Activated gamma-delta T cell treated with anti-CD3 and anti-CD28 coated beads, Interleukin-2, amount 50 U/mL, for 16 hours (primary cell): ENCODE measurements around the gene HACL1.
A peak's percentile ranks its signal among the peaks of the same experiment; 100 is the strongest.

Experiments used
- DNase-seq: peaks from one replicate; pipeline ENCODE4 v3.0.0-alpha.2; 2020; ENCODE audit warnings: low read depth

HACL1 gene

DNA sequence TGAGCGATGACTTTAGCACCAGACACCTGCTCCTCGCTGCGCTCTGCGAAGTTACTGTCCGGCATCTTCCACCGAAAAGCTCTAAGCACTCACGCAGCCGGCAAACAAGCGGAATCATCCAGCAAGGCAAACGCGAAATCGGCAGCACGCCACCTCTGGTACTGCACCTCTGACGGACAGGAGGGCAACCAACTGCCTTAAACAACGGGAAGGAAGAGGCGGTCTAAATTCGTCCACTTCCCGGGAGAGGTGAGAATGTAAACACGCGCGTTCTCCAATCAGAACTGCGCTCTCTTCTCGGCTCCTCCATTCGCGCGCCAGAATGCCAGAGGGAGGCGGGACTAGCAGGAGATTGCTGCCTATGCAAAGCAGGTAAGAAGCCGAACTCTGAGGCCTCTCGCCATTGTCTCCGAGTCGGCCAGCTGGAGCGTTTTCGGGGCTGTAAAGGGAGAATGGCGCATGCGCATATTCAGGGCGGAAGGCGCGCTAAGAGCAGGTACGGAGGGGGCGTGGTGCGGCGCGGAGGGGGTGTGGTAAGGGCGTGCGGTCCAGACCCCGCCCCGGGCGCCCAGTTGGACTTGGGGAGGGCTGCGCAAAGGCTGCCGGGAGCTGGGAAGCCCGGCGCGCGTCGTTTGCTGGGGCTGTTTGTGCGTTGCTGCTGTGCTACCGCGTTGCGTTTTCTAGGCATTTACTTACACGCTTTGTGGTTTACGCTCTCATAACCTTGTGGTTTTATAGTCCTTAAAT, at the start of gene HACL1, which contains the start of gene BTD:
HACL1 (minus strand) TSS at position 171 of the 747 bp plus-strand sequence; CDS start at position 65, 106 bp downstream.
BTD (plus strand) TSS at position 347 of the 747 bp plus-strand sequence. CDS start 33,695 bp downstream, outside the sequence.
- DNase-seq = peak; percentile 99

DNA sequence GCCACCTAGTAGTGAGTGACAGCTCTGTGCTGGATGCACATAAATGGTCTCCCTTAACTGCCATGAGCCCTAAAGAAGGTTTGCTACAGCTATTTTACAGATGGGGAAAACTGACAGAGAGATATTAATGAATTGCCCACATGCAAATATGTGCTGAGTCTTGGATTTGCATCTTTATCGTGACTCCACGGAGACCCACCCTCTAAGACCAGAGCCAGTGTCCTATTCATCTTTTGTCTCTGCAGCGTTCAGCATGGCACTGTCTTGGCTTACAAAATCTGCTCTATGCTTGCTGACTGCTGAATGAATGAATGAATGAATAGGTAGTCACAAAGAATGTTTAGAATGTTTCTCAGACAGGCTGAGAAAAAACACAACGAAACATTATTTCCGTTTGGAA, 48.5 kb upstream of the HACL1 start:
- no peak for DNase-seq

DNA sequence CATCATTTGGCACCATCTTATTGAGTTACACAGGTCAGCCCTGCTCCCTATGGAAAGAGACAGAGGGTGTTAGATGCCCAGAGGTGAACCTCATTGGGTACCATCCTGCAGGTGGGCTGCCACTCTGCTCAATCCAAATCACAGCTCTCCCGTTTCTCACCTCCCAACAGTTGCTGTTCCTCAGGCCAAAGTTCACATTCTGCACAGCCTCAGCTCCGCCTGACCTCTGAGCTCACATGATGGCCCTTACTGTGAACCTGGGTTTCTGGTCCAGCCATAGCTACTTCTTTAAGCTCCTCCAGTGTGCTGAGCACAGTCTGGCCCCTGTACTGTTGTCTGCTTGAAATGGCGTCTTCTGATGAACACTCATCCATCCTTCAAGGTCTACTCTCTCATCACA, 48.0 kb upstream of the HACL1 start:
- no peak for DNase-seq

DNA sequence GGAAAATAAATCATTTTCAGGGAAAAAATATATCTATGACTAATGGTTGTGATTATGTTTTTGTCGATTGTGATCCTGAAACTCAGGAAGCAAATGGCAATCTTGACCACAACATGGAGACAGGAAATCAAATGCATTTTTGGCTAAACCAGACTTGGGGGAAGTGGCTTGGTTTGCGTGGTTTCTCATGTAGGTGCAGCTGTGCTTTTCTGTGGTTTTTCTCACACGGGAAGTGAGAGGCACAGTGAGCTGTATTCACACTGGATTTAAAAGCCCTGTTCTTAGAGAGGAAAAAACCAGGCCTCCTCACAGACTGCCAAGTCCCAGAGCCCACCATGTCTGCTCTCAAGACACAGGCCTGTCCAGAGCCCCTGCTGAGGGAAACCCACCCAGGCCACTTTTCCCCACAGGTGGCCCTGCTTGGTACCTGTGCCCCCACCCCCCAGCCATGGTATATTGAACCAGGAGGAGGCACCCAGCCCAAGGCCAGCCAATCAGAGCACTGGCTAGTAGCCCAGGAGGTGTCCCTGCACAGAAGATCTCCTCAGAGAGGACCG, 46.3 kb upstream of the HACL1 start:
- DNase-seq = peak; percentile 37

DNA sequence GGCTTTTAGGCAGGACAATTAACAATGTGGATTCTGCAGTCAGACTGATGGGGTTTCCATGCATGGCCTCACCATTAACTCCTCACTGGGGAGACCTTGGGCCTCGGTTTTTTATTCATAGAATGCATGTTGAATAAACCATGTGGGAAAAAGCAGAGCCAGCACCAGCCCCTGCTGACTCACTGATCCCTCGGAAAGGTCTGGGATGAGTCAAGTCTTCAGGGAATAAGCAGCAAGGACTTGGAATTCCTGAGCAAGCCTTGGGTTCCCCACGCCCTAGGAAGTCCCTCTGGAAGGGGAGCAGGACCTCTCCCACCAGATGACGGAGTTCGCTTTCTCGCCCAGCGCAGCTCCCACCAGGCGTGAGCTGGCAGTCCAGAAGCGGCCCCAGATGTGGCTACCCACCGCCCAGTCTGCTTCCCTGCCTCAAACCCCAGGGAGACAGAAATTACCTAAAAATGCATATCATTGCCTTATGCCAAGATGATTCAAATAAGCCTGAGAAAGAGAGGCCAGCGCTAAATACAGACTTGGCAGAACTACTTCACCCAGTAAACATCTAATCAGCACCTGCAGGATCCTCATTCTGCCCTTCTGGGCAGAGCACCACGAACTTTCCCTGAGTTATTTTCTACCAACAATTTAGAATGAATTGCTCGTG, 45.6 kb upstream of the HACL1 start:
- DNase-seq = no peak

DNA sequence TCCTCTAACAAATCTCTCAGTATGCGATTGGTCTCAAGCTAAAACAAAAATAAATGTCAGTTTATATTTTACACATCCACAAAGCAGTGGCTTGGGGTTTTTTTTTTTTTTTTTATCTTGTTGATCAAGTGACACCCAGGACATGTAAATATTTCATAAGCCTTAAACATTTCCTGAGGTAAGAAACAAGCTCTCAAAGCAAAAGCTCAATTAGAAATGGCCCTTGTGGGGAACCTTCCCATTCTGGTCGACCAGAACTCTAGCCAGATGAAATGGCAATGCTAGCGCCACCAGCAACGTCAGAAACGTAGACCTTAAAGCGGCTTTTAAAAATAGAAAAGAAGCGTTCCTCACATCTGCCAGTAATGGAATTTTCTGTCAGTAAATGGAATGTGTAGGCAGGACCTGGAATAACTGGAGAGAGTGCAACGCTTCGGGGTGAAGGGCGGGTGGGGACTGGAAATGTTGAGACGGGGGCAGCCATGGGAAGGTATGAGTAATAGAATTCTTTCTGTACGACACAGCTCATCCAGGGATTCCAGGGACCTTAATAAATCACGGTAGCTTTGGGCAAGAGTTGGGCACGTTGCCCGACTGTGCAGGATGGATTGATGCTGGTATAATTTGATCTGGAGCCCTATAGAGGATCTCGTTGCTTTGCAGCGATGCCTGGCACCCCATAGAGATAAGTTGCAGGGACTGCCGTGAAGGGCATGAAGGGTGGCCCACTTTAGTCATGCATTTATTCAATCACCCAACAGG, 44.6 kb upstream of the HACL1 start:
- DNase-seq = no peak

DNA sequence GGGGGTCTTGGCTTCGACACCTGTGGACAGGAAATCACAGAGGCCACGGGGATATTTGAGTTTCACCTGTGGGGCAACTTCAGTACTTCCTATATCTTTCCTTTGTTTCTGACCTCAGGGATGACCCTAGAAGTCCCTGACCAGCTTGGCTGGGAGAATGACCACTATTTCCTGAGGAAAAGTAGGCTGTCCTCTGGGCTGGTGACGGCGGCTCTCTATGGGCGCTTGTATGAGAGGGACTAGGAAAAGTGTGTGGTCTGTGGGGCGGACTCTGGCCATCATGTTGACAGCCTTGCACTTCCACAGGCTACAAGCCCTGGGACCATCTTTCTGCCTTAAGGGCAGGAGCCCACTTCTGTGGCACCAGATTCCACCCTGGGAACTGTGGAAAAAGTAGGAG, 43.9 kb upstream of the HACL1 start:
- no peak for DNase-seq

DNA sequence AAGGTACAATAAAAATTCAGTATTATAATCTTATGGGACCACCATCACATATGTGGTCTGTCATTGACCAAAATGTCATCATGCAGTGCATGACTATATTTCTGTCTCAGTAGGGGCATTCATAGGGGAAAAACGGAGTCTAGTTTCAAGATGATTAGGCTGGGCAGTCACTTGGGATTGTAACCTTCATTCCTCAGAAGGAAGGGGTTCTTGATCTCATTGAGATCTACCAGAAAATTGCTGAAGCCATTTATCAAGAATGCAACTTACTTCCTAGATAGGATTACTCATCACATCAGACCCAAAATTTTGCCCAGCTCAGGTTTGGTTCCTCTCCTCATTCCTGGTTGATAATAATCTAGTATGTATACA, 37.5 kb upstream of the HACL1 start:
- no peak for DNase-seq

DNA sequence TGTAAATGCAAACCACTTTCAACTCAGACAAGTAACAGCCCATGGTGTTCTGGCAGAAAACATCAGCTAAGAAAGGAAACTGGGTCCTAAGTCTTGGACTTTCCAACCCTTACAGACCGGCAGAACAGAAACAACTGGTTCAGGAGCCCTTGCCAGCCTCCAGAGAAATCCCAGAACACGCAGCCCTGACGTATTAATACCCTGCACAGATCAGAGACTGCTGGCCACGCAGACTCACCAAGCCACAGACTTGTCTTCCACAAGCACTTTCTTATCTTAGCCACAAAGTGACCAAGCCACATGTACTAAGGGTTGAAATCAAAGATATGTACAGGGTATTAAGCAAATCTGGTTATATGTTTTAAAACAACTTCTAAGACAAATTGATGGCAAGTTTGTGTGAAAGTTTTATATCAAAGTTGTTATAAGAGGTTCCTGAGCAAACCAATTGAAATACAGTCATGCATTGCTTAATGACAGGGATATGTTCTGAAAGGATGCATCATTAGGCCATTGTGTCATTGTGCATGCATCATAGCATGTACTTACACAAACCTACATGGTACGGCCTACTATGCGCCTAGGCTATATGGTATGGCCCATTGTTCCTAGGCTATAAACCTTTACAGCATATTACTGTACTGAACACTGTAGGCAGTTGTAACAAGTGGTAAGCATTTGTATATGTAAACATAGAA, 37.0 kb upstream of the HACL1 start:
- DNase-seq = no peak

DNA sequence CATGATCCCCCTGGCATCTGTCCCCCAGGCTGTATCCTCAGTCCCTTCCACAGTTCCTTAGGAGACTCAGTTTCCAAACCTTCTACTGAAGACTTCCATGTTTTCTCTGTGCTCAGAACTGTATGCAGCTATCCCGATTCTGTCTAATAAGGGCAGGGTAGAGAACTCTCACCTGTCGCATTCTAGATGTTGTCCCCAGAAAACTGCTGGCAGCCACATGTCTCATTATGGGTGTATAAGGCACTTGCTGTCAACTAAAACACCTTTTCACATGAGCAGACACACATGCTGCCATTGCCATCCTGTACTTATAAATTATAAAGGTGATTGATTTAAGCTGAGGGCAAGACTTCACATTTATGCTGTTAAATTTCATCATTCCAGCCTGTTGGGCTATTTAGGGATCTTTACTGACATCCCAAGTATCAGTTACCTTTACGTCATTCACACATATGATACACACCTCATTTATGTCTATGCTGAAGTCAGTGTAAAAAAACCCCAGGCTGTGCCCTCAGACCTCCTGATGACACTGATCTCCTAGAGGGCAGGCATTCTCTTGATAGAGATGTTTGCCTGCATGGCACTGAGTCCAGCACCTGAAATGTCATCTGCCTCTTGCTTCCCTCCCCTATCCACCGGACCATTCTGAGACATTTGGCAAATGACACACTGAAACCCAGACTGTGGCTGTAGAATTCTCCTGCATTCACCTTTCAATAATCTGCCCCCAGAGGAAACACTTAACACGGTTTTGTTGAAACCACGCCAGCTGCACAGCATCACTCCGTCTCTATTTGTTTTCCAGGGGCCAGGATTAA, 36.0 kb upstream of the HACL1 start:
- DNase-seq = no peak

DNA sequence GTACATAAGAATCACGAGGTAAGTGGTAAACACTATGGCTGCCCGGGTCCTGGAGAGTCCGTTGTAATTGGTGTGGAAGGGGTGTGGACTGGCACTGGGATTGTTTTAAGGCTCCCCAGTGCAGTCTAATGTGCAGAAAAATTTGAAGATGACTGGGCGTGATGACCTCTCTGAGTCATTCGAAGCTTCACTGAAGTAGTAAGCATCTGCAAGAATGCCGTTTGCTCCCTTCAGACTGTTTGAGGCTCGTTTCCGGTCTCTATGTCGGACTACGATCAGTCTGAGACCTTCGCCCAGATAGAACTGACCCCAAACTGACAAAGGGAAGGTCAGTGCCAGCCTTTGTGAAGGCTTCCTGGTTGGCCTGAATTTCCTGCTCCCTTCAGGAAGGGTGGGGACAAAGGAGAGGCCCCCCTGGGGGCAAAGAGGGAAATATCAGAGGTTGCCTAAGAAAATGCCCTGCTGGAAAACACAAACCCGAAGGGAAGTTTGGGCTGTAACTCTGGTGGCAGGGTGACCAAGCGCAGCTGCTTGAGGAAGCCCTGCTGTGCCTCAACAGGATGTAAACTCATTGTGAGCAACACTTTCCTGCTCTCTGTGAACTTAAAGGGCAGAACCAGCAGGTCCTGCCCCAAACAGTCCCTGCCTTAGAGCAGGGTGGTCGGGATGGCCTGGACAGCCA, 34.8 kb upstream of the HACL1 start:
- no peak for DNase-seq

DNA sequence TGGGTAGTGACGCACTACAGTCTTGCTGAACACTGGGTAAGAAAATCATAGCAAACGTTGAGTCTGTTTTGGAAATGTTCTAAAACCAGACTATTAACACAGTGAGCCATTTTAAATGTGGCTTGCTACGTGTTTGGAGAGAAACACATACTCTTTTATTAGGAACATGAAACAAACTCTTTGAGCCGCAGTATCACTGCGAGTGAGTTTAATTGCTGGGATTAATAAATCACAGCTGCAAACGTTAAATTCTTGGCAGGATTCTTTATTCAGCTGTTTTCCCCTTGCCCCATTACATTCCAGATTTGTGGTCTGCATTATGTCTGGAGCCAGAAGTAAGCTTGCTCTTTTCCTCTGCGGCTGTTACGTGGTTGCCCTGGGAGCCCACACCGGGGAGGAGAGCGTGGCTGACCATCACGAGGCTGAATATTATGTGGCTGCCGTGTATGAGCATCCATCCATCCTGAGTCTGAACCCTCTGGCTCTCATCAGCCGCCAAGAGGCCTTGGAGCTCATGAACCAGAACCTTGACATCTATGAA, 33.8 kb upstream of the HACL1 start:
- no peak for DNase-seq

DNA sequence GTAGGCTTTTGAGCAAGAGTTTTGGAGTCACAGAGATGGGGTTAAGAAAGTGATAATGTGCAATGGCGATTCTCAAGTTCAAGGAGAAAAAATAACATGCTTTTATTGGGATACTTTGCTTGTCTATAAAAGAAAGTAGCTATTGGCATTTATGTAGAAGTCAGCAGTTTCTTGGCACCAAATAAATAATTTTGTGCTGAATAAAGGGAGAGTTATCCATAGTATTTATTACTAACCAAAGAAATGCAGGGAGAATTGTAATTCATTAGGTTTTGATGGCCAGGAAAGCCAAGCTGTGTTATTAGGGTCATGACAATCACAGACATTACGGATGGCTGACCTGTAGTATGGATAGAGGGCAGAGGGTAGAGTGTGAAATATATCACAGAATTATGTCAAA, 33.3 kb upstream of the HACL1 start:
- DNase-seq = no peak

DNA sequence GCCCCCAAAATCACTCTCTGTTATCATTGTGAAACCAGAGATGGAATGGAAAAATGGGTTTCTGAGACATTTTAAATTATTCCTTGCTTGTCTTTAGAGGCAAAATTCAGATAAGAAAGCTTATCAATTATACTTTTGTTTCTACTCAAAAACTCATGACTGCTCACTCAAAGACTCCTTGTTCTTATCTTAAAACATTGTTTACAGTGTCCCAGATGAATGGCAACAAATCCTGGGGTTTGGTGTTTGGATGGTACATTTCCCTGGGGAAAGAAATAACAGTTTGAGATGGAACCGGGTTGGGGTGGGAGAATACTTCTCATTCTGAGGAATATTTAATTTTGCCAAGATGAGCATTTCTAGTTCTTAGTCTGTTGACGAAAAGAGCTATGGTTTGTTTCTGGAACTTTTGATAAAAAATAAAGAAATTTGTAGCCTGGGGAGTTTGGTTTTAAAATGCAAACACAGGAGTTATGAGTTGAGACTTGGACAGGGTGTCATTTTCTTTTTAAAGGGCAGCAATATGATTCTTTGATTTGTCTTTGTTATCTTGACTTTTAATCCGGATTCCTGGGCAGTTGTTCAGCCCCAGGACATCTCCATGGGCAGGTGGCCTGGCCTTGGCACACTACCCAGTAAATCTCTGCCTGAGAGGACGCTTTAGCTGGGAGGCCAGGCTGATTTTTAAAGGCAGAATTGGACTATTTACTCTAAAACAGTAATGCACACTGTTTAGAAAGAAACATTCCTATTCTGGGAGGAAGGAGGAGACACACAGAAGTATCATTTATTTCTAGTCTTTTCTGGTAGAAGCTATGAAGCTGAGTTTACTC, 32.6 kb upstream of the HACL1 start:
- DNase-seq = no peak

DNA sequence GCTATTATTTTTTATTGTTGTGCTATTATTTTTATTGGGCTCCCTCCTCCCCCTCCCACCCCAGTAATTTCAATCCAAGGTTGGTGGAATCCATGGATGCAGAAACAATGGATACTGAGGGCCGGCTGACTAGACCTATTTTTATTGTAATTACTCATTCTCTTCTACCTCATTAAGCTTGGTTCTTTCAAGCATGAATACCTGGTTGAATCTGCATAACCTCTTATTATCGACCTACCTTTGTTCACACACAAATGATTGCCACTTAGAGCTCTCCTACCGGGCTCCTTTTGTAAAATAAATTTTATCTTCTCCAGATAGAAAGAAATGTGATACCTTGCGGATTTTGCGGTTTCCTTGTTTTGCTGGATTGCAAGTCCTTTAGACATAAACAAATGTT, 31.8 kb upstream of the HACL1 start:
- DNase-seq = no peak

DNA sequence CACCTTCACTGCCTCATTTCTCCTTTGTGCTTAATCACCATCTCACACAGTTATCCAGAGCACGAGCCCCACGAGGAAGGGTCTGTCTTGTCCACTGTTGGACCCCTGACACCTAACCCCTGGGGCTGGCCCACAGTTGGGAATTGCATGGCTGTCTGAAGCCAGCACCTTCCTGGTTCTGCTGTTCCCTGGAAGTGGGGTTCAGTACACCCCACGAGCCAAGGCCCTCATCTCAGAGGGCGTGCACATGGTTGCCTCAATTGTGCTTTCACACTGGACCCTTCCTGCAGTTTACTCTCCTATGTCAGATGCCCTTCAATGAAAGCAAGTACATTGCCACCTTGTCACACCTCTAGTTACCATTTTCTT, 30.8 kb upstream of the HACL1 start:
- DNase-seq = no peak

DNA sequence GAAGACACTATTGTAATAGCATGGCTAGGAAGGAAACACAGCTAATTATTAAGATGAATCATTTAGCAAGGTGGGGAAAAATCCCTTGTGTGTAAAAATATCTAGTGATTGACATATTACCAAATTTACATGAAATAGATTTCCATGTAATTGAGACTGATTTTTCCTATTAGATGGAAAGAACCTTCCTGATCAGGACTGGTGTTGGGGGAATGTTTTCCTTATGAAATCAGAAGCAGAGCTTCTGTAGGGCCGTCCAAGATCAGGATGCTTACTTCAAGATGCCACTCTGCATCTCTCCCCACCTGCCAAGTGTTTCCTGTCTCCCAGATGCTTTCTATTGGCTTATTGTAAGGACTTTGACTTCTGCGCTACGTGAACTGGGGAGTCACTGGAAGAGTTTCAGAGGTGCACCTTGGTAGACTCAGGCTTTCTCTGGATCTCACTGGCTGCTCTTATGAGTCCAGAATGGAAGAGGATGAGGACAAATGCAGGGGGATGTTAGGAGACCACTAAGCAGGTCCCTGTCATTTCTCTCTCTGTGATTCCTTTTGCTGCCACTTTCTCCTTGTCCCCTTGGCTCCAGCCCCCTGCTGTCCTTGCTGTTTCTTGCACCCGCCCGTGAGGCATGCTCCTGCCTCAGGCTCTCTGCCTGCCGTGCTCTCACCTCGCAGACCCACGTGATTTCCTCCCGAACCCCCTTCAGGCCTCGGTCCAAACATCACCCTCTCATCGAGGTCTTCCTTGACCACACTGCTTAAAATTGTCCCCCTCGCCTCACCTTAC, 30.2 kb upstream of the HACL1 start:
- DNase-seq = no peak

DNA sequence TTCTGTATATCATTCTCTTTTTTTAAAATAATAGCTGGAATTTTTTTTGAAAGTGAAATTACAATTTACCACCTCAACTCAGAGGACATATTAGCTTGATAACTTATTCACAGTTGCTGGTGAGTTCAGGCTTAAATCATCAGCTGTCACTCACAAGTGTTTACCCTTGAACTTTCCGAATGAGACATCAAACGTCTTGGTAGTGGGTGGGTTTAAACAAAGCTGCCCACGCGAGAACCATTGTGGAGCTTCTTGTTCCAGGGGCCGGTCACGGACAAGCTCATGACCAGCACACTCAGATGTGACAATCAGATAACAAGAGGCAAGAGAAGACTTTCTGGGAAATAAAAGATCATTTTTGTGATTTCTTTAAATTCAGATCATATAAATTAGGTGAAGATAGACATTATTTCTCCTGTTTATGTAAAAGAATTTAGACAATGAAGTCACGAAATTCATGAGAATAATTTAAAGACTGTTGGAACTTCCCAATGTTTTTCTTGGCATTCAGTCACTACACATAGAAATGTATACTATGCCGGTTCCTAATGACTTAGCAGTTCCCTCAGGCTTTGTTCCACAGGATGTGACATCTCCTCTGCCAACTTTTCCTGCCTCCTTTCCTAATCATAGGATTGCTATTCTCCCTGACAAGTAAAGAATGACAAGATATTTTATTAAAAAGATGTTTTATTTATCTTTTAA, 29.4 kb upstream of the HACL1 start:
- no peak for DNase-seq
